CD4-positive, alpha-beta T cell (primary cell): ENCODE measurements around the gene ZNF100. TPM values are rescaled to one million over a fixed set of nuclear protein-coding genes. Genes with fewer than 3 reads are reported as not detected.
A peak's percentile ranks its signal among the peaks of the same experiment; 100 is the strongest.
"Not testable (repeated sequence)": the region's sequence is repeated elsewhere in the genome, so short reads cannot be mapped to it uniquely, and the experiment has no call there.

Source experiments
- ATAC-seq: fragments of 200-7000 bp; cut with Tn5 transposase; one replicate; pipeline ENCODE4 v1.10.0; 2022; ENCODE audit warnings: mild to moderate bottlenecking; ENCODE audit not compliant: poor library complexity
- CTCF ChIA-PET: fragments of 350-600 bp; sonication (Branson Sonifier 250); formaldehyde crosslinking; loops from one replicate; lab custom pipeline; 2021; ENCODE audit warnings: antibody characterized with exemption, inconsistent platforms; lab: Charles Lee
- POLR2A ChIA-PET: fragments of 350-600 bp; sonication (Branson Sonifier 250); formaldehyde crosslinking; loops from one replicate; lab custom pipeline; 2021; ENCODE audit warnings: antibody characterized with exemption, inconsistent platforms; lab: Charles Lee
- DNase-seq, 14 experiments: peaks; one replicate each; pipeline ENCODE4 v3.0.0-alpha.2; 2013 to 2020; ENCODE audit warnings: mixed read lengths in 2 of 14
- H3K27ac ChIP-seq, 2 donors: one replicate each; pipeline versions ENCODE4 v1.5.1 to v1.7.0; 2013; ENCODE audit warnings: low read length in 2 of 2, low read depth in 1 of 2, mild to moderate bottlenecking in 1 of 2
- H3K27me3 ChIP-seq, 2 experiments: 1 replicate in 1 of 2; 2 replicates in 1 of 2; pipeline versions ENCODE4 v1.6.1 to v1.7.0; 2013; ENCODE audit warnings: low read length in 2 of 2, control low read depth in 1 of 2, mild to moderate bottlenecking in 1 of 2, moderate library complexity in 1 of 2; ENCODE audit not compliant: insufficient read depth in 2 of 2, control insufficient read depth in 1 of 2
- H3K36me3 ChIP-seq: one replicate; pipeline ENCODE4 v1.6.1; 2013; ENCODE audit warnings: low read length, control low read depth; ENCODE audit not compliant: insufficient read depth
- H3K4me1 ChIP-seq: one replicate; pipeline ENCODE4 v1.6.1; 2013; ENCODE audit warnings: low read length, control low read depth; ENCODE audit not compliant: insufficient read depth
- H3K4me3 ChIP-seq: one replicate; pipeline ENCODE4 v1.5.1; 2013; ENCODE audit warnings: mild to moderate bottlenecking, low read length, moderate library complexity
- H3K9me3 ChIP-seq, 2 experiments: 1 replicate in 1 of 2; 2 replicates in 1 of 2; pipeline versions ENCODE4 v1.6.1 to v1.7.0; 2013; ENCODE audit warnings: low read length in 2 of 2, mild to moderate bottlenecking in 2 of 2, control low read depth in 1 of 2, moderate library complexity in 1 of 2; ENCODE audit not compliant: control insufficient read depth in 1 of 2, insufficient read depth in 1 of 2
- H3K27ac Mint-ChIP-seq: one replicate; pipeline ENCODE4 v1.8.0; 2020; ENCODE audit warnings: mixed read lengths
- H3K27me3 Mint-ChIP-seq: one replicate; pipeline ENCODE4 v1.8.0; 2021; ENCODE audit warnings: mixed read lengths
- H3K36me3 Mint-ChIP-seq: one replicate; pipeline ENCODE4 v1.8.0; 2021; ENCODE audit warnings: low read depth, mixed read lengths
- H3K4me1 Mint-ChIP-seq: one replicate; pipeline ENCODE4 v1.8.0; 2021; ENCODE audit warnings: low read depth, mixed read lengths
- H3K4me3 Mint-ChIP-seq: one replicate; pipeline ENCODE4 v1.8.0; 2020; ENCODE audit warnings: mild to moderate bottlenecking, mixed read lengths
- H3K9me3 Mint-ChIP-seq: one replicate; pipeline ENCODE4 v1.8.0; 2020; ENCODE audit warnings: mixed read lengths
- CTCF ChIP-seq: fragments of 200-600 bp; IDR thresholded peaks from one replicate; pipeline ENCODE4 v1.8.0; 2022; ENCODE audit warnings: antibody characterized with exemption, mild to moderate bottlenecking
- intact Hi-C, 2 experiments: fragments of 100-400 bp; cut with DNase I in 1 of 2; cut with micrococcal nuclease in 1 of 2; formaldehyde crosslinking; loops; one replicate each; pipeline versions ENCODE4 v1.15.1 to v1.9.0; 2023 to 2025; cut with DNase I, micrococcal nuclease
- total RNA-seq, 174 experiments: library from RNA in 2 of 174; stranded (reverse) in 2 of 174; gene quantifications; one replicate each; pipeline ENCODE4 v1.2.3 and lab custom pipeline; 2021 to 2026

Gene ZNF100
- total RNA-seq, 2 experiments from 2014 or later: 10.8 to 11.0 TPM

- Histone ChIP-seq H3K4me1 (no peaks in the 10 kb centered on the region), H3K36me3 (no peaks in the 10 kb centered on the region), H3K9me3 (no peaks in the 10 kb centered on the region), H3K27ac (no peak overlapping the region), H3K4me3 (no peak overlapping the region), H3K27me3 (no peaks in the 10 kb centered on the region)
- no peak for TF ChIP-seq CTCF
- Mint-ChIP-seq H3K27ac (no peak overlapping the region), H3K9me3 (peaks cover 4% of the 10 kb centered on the region), H3K36me3 (no peaks in the 10 kb centered on the region), H3K4me1 (no peaks in the 10 kb centered on the region), H3K27me3 (peaks cover 5% of the 10 kb centered on the region), H3K4me3 (no peak overlapping the region)
- no peak for ATAC-seq
- ChIA-PET CTCF (no interaction called here), POLR2A (no interaction called here)
- intact Hi-C loops: no loop called here
- DNase-seq: no peak
These were observed 22.2 kb upstream of the ZNF100 start for GRCh38 chr19:21789466-21790085.

GRCh38 chr19:21786936-21787335 lies 19.6 kb upstream of the ZNF100 start:
- Mint-ChIP-seq H3K4me1 (no peaks in the 10 kb centered on the region), H3K36me3 (no peaks in the 10 kb centered on the region), H3K27ac (no peak overlapping the region), H3K4me3 (no peak overlapping the region), H3K27me3 (peaks cover 5% of the 10 kb centered on the region), H3K9me3 (peaks cover 6% of the 10 kb centered on the region)
- CTCF ChIA-PET: no interaction called here
- H3K27ac ChIP-seq: no peak overlapping the region
- DNase-seq: no peak
- H3K9me3 ChIP-seq: peaks cover 0 to 3% of the 10 kb centered on the region in 2 experiments
- H3K36me3 ChIP-seq: no peaks in the 10 kb centered on the region
- no peaks in the 10 kb centered on the region for H3K27me3 ChIP-seq
- H3K4me3 ChIP-seq: no peak overlapping the region
- TF ChIP-seq CTCF: no peak
- intact Hi-C loops: no loop called here
- POLR2A ChIA-PET: no interaction called here
- H3K4me1 ChIP-seq: no peaks in the 10 kb centered on the region
- no peak for ATAC-seq

GRCh38 chr19:21775792-21776191 lies 8.4 kb upstream of the ZNF100 start:
- H3K4me3 Mint-ChIP-seq, CTCF ChIA-PET, H3K36me3 ChIP-seq, POLR2A ChIA-PET, H3K4me1 Mint-ChIP-seq, H3K4me1 ChIP-seq, H3K4me3 ChIP-seq, H3K27me3 Mint-ChIP-seq, H3K27me3 ChIP-seq, H3K9me3 ChIP-seq, H3K9me3 Mint-ChIP-seq, H3K36me3 Mint-ChIP-seq, H3K27ac Mint-ChIP-seq, DNase-seq, intact Hi-C loops, ATAC-seq, H3K27ac ChIP-seq: not testable (repeated sequence)

GRCh38 chr19:21766705-21767064 lies 694 bp downstream of the ZNF100 start:
- Mint-ChIP-seq H3K4me3 (peak overlapping the region; percentile 95), H3K36me3 (peaks cover 55% of the 10 kb centered on the region), H3K27ac (peak overlapping the region; percentile 87), H3K4me1 (peaks cover 50% of the 10 kb centered on the region)
- peaks cover 13% of the 10 kb centered on the region for H3K4me1 ChIP-seq
- ChIA-PET CTCF (interaction anchor here (1.0 kb wide), 1 partner anchor 85 kb away, joined by 5 read pairs; no protein-coding TSS in a partner anchor), POLR2A (interaction anchor here (0.6 to 3.2 kb wide), 25 partner anchors 12 to 1990 kb away, joined by 3 to 50 read pairs (median 7); partner anchors contain the start of genes ZNF257, ZNF429, ZNF43 and ZNF430)
- H3K27me3 ChIP-seq, H3K9me3 Mint-ChIP-seq, H3K27ac ChIP-seq, H3K27me3 Mint-ChIP-seq, H3K9me3 ChIP-seq: not testable (repeated sequence)
- DNase-seq (peak in 3 of 14 experiments; percentile 1 to 18 (median 1)), ATAC-seq (peak; percentile 4)
- peaks cover 26% of the 10 kb centered on the region for H3K36me3 ChIP-seq
- intact Hi-C loops: loop anchor here (2.0 to 5.0 kb wide), 3 partner anchors 70 to 409 kb away; partner anchors contain the start of genes ZNF257 (in 1 of the 2), ZNF43 (in 1 of the 2) and ZNF738 (in 1 of the 2)
- peak overlapping the region; percentile 94 for H3K4me3 ChIP-seq
